Stimulated activated CD4-positive, alpha-beta T cell treated with anti-CD3 and anti-CD28 coated beads, Interleukin-4, amount 100 ng/mL, for 48 hours (primary cell): ENCODE measurements around the gene NUP54.

Experiments
- DNase-seq, 2 donors: peaks; one replicate each; pipeline ENCODE4 v3.0.0-alpha.2; 2020; ENCODE audit warnings: low read depth in 2 of 2

The NUP54 gene, protein sequence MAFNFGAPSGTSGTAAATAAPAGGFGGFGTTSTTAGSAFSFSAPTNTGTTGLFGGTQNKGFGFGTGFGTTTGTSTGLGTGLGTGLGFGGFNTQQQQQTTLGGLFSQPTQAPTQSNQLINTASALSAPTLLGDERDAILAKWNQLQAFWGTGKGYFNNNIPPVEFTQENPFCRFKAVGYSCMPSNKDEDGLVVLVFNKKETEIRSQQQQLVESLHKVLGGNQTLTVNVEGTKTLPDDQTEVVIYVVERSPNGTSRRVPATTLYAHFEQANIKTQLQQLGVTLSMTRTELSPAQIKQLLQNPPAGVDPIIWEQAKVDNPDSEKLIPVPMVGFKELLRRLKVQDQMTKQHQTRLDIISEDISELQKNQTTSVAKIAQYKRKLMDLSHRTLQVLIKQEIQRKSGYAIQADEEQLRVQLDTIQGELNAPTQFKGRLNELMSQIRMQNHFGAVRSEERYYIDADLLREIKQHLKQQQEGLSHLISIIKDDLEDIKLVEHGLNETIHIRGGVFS

DNA sequence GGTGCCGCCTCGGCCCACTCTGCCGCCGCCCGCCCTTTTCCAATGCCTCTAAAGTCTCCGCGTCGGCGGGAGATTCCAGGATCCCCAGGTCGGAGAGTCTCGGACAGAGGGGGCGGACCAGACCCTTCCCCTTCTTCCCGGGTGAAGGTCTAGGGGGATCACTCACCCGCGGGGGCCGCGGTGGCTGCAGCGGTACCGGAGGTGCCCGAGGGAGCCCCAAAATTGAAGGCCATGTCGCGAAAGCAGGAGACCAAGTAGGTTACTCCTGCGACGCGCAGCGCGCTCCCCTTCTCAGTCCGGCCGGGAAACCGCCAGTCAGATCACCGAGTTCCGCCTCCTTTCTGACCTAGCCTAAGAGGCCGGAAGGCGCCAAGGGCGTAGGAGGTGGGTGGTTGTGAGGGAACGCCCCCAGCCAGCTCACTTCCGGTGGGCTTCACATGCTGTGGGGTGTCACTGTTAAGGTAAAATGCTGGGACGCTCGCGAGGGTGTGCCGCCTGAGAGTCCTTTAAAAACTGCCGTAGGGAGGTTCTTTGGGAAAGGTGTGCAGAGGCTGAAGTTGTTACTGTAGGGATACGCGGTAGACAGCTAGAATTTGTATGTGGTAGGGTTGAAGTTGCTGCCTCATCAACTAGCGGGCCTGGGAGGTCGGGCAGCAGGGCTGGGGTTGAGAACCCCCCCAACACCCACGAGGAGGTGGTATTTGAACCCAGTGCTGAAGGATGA lies at the start of gene NUP54:
Gene NUP54 (minus strand): TSS at position 256 of the 724 bp plus-strand sequence. CDS start 23 bp downstream, at position 233.
- DNase-seq: peak; percentile 94

DNA sequence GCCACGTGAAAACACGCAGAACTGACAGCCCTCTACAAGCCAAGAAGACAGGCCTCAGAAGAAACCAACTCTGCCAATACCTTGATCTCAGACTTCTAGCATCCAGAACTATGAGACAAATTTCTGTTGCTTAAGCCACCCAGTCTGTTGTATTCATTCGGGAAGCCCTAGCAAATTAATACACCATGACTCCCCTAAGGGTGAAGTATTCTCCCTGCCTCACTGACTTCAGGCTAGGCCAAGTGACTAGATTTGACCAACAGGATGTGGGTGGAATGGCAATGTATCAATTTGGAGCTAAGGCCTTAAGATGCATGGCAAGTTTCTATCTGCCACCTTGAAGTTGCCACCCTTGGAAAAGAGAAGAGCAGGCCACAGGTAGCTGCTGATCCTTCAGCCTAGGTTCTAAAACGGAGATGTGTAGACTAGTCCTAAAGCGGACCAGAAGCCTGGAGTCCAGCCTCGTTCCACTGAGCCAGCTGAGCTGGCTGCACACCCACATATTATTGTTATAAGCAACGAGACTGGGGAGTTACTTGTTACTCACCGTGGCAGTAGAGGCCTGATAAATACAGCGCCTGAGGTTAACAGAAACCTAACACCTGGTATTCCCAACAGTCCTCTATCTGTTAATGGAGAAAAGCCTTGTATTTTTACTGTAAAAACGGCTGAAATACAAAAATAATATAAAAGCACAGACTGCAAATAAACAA lies 49.0 kb upstream of the NUP54 start:
- DNase-seq: no peak

DNA sequence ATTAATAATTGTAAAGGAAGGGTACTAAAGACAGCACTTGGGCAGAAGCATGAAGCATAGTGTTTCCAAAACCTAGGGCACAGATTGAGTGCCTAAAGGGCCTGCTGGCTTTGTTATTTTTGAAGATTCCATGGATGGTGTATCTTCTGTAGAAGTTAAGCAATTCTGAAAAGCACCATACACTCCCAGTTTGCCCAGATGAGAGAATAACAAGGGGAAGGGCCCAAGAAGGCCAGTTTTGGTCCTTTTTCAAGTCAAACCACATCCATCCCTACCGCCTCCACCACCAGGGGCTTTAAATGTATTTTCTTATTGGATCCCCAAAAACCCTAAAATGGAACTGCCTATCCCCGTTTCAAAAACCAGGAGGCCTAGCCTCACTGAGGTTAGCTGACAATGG lies 48.2 kb upstream of the NUP54 start:
- no peak for DNase-seq

DNA sequence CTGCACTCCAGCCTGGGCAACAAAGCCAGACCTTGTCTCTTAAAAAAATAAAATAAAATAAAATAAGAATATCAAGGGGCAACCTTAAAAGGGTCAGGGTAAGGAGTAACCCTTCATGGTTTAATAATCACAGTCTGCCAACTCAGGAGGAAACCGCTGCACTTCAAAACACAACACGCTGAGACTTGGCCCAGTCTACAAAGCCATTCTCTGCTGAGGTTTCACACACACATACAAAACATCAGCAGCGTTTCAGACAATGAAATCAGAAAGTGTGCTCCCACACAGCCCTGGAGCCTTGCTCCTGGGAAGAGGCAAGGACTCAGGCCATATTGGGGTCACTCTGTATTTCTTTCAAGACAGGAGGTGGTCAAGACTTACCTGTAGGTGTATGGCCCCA lies 47.1 kb upstream of the NUP54 start:
- no peak for DNase-seq

DNA sequence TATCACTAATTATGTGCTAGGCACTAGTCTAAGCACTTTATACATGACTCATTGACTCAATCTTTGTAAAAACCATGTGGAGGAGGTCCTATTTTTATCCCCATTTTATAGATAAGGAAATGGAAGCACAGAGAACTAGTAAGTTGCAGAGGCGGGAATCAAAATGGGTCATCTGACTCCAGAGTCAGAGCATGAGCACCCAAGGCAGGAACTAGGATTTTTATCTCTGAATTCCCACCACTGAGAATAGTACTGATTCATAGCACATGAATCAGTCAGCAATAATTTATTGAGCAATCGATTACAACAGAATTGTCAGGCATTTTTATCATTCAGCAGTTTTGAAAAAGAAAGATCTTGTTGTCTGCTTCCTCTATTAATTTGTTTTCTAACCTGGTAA lies 46.1 kb upstream of the NUP54 start:
- DNase-seq: no peak

DNA sequence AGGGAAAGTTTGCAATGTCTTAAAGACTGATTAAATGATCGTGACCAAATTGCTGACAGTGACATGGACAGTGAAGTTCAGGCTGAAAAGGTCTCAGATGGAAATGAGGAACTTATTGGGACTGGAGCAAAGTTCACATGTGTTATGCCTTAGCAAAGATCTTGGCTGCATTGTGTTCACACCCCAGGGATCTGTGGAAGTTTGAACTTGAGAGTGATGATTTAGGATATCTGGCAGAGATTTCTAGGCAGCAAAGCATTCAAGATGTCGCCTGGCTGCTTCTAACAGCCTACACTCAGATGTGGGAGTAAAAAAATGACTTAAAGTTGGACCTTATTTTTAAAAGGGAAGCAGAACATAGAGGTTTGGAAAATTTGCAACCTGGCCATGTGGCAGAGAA lies 44.0 kb upstream of the NUP54 start:
- DNase-seq: no peak

DNA sequence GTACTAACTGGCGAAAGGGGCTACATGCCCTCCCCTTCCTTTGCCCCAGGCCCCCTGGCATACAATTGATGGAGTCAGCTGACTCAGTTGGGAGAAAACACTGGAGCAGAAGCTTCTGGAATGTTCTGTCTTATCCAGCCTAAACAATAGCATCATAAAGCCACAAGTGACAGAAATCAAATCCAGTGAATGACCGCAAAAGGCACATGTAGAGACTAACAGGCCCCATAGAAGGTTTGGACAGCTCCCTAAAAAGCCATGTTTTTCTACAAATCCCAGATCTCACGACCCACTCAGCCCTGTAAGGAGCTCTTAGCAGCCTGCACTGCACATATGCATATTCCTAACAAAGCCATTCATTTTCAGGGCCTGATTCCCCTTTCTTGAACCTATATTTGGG lies 40.4 kb upstream of the NUP54 start:
- DNase-seq: no peak

DNA sequence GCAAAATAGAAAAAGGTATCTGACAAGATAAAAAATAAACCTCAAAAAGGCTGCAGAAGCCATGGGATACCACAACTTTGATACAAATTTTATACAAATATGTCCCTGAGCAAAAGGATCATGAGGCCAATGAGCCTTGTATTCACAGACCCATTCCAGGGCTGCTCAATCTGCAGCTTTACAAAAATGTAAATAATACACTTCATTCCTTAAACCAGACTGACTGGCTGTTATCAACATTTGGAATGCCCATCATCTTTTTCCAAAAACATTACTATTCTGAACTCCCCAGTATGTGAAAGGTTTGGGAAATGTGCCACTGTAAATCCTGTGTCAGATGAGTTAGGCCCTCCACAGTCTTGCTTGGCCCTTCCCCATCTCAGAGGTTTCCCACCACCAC lies 40.0 kb upstream of the NUP54 start:
- DNase-seq: no peak

DNA sequence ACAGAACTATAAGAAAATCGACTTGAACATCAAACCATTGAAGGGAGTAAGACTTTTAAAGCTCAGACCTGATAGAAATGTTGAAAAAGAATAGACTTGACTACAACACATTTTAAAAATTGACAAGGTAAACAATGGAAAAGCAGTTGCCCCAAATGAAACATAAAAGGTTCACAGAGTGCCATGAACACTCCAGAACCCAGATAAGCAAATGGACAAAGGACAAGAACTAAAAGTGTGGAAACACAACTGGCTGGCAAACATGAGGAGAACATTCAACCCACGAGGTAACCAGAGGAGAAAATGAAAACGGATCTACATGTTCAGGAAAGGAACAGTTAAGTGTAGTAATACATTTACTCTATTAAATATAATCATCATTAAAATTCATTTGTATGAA lies 39.0 kb upstream of the NUP54 start:
- DNase-seq: no peak

DNA sequence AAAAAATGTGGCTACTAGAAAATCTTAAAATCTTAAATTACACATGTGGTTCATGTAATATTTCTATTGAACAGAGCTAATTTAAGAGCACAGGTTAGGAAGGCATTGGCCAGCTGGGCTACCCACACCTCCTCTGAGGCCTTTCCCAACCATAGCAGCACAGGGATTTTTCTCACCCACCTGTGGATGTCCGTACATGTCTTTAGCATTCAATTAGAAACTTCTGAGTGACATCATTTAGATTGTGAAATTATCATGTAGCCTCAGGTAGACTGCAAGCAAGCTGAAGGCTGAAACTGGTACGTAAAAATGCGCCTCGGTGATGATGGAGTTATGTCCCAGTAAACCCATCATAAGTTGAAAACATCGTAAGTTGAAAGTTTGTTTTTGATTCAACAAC lies 34.3 kb upstream of the NUP54 start:
- DNase-seq: no peak

DNA sequence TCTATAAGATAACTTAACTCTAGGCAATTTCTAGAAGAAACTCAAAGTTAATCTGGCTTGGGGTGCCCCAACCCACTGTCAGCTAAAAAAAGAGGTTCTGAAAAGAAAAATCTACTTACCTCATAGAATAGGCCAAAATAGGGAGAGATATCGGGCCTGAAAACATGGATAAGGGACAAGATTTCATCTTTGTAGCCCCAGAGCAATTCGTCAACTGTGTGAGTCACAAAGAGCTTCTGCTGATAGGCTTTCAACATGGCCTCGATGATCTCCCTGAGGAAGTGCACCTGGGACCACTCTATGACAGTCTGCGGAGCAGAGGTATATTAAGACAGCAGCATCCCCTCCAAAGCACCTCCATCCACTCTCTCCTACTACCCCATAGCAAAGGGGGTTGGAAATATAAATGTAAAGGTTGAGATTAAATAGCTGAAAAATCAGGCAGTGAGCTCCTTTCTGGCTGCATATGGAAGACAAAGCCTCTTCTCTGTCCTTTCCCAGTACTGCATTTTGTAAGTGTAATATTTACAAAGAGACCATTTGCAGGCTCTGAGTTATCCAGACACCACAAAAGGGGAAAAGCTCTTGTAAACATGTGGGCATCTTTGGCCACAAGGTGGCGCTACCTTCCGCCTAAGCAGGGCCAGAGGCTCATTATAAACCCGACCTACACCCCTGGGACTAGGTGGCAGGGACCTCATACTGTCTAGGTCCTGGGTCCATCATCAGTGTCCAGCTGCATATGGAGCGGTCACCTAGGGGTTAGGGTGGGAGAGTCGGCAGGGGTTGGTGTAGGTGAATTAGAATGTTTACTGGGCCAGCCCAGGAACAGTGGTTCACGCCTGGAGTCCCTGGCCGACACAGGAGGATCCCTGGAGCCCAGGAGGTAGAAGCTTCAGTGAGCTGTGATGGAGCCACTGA lies 31.5 kb upstream of the NUP54 start:
- DNase-seq: peak; percentile 79 to 84

DNA sequence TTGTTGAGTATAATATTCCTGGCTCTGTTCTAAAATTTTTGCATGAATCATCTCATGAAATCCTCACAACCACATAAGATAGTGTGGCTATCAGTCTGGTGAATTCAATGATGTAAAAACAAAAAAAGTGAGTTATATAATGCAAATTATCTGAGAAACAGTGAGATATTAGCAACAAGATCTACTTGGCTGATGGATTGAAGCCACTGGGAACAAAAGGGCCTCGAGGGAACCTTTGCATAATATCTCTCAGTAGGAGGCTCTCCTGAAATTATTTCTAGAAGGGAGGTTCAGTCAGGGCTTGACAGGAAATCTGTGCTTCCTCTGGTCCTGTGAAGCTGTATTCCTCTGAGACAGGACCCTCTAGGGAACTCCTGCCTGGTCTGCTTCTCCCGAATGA lies 30.1 kb upstream of the NUP54 start:
- no peak for DNase-seq

DNA sequence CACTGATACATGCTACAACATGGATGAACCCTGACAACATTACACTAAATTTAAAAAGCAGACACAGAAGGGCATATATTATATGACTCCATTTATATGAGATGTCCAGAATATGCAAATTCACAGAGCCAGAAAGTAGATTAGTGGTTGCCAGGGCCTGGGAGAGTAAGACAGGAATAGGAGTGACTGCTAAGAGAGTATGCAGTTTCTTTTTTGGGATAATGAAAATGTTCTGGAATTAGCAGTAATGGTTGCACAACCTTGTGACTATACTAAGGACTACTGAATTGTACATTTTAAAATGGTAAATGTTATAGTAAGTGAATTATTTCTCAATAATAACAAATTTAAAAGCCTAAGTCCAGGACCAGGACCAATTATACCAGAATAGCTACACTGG lies 29.5 kb upstream of the NUP54 start:
- DNase-seq: no peak

DNA sequence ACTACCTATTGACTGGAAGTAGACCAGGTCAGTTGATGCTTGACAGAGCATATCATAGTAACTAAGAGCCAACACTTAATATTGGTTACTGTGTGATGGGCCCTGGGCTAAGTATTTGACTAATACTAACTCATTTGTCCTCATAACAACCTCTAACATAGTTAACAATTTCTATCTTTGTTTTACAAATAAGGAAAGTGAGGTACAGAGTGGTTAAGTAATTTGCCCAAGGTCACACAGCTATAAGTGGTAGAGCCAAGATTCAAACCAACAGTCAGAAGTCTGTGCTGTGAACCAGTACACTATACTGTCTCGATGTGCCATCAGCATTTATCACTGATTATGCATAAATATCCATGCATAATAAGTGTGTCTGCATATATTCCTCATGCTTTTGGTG lies 27.1 kb upstream of the NUP54 start:
- DNase-seq: no peak

DNA sequence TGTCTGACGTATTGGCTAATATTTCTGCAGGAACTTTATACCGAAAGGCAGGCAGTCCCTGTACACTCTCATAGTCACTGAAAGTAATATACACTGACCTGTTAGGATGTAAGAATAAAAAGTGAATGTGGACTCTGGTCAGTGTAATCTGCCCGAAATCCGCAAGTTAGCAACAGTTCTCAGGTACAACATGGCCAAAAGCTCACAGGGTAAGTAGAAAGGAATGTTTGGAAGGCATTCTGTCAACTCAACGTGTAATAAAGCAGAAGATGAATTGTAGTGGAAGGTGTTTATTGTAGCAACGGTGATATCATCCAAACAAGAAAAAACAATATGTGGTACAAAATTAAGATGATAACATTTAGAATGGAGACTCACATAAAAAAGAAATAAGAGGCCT lies 26.0 kb upstream of the NUP54 start:
- no peak for DNase-seq

DNA sequence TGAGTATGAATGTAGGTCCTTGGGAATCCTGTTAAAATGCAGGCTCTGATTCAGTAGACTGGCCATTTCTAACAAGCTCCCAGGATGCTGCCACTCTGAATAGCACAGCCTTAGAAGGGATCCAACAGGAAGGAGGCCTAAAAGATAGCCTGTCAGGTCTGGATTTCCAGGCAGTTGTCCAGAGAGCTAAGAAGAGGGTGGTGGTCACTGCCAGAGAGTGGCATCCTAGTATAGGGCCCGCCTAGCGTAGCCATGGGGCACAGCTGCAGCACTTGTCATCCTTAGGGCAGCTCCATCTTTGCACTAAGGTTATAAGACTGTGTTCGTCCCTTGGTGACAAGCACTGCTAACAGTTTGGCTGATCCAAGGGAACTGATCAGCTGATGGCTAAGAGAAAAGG lies 20.5 kb upstream of the NUP54 start:
- DNase-seq: no peak

DNA sequence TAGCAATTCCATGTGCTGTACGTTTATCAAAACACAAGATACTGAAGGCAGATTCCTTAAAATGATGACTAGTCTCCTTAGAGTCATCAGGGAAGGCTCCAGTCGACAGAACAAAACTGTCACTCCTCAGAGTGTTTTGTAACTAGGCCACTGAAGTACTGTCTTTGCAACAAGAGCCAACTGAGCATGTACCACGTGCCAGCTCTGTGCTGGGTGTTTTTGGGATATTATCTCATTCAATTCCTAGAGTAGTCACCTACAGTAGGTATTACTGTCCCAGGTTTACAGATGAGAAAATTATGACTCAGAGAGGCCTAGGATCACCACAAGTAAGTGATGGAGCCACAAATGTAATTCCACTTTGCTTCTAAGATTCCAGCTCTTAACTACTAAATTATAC lies 18.3 kb upstream of the NUP54 start:
- DNase-seq: no peak

DNA sequence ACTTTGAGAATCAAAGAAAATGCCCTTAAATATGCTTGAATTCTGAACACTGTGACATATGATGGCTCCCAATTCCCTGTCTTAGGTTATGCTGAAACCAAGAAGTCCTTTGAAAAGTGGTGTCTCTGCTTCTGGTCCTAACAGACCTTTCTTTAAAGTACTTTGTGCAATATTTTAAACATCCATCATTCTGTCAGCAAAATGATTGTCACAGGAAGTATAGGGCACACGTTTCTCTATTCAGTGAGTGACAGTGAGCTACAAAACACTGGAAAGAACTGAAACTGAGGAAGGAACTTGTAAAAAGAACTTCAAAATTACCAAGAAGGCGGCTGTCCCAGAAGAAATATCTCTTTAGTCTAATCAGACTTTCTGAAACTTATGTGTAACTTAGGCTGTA lies 12.2 kb upstream of the NUP54 start:
- DNase-seq: no peak

DNA sequence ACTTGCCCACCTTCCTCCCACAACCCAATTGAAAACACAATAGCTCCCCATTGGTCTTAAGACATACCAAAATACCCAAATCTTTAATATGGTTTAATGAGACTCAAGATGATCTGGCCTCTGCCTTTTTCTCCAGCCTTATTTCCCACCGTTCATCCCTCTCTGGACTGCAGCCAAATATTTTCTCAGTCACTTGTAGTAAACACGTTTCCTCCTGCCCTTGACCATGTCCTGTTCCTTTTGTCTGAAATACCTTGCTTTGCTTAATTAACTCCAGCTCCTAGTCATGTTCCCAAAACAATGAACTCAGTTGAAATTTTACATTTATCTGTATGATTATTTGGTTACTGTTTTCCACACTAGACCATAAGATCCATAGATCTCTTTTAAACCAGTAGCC lies 8.4 kb upstream of the NUP54 start:
- no peak for DNase-seq

DNA sequence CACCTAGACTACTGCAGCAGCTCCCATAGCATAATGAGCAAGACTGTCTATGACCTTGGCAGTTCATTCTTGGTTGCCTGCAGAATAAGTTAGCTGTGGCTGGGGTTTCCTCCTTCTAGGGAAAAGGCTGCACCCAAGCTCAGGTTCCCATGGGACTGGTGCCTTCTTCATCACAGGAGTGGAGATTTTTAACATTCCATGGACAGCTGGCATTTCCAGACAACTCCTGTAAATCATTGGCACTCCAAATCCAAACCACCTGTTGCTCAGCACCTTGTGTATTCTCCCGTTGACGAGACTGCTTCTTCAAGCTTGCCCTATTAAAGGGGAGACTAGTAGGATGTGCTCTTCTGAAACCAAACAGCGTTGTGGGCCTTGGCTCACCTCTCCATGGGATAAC lies 7.8 kb upstream of the NUP54 start:
- DNase-seq: no peak

DNA sequence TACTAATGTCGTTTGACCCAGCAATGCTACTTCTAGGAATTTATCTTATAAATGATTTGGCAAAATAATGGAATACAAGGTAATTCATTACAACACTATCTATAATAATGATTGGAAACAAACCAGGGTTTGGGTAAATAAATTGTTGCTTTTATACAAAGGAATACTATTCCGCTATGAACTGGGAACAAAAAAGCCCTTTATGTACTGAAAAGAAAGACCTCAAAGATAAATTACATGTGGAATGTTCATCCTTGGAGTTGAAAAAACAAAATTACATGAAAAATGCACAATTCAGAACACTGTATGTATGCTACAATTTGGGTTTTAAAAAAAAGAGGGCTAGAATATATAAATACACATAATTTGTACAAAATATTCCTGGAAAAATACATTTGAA lies 5.2 kb upstream of the NUP54 start:
- no peak for DNase-seq
